ENCODE results near the gene DDAH1. TPM values are rescaled to one million over a fixed set of nuclear protein-coding genes. Genes with fewer than 3 reads are reported as not detected.

DDAH1 gene
- total RNA-seq, 2 experiments from 2014 or later: not detected

DNA sequence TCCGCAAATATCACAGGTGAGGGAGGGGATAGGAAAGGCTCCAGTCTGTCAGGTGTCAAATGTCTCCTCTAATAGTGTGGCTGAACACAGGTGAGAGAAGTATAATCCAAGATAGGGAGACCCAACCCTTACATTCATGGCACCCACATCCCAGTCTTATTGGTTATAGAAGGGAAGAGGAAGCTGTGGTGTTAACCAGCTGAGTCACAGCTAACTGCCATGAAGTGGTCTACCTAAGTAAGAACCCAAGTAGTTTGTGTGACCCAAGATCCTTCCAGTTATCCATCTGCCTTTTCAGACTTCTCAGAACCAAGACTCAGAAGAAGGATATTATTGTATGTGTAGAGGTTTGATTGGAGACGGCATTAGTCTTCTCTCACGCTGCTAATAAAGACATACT is 37.1 kb downstream of the DDAH1 start:
- CTCF ChIA-PET: interaction anchor here (1.2 kb wide), 1 partner anchor 13 kb away, joined by 3 read pairs; no protein-coding TSS in a partner anchor
- POLR2A ChIA-PET: no interaction called here
- H3K4me3 Mint-ChIP-seq: no peak overlapping the region

DNA sequence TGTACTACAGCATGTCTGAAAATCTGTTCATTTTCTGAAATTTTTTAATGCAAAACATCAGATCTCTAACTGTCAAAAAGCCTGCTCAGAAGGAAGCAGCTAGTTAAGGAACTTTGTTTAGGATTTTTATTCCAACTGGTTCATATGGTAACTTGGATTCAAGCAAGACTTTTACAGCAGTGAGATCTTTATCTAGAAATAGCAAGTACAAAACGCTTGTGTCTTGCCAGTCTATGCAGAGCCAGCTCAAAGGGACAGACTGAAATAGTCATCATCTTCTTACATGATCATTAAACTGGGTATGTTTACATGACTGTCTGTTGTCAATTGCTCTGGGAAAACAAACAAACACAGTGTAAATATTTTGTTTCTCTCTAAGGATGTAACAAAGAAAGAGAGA is 37.6 kb downstream of the DDAH1 start:
- H3K4me3 ChIP-seq (ENCODE audit: low read length): no peak overlapping the region
- Mint-ChIP-seq H3K4me3 (no peak overlapping the region), H3K27ac (no peak overlapping the region), H3K4me1 (ENCODE audit: low read depth) (no peaks in the 10 kb centered on the region), H3K9me3 (peaks cover 2% of the 10 kb centered on the region), H3K27me3 (peaks cover 13% of the 10 kb centered on the region), H3K36me3 (ENCODE audit: low read depth) (no peaks in the 10 kb centered on the region)
- peaks cover 0 to 2% of the 10 kb centered on the region in 2 experiments for H3K27me3 ChIP-seq (ENCODE audit: control insufficient read depth in 1 of 2, insufficient read depth in 2 of 2, low read length in 2 of 2)
- TF ChIP-seq, protein P1, sequence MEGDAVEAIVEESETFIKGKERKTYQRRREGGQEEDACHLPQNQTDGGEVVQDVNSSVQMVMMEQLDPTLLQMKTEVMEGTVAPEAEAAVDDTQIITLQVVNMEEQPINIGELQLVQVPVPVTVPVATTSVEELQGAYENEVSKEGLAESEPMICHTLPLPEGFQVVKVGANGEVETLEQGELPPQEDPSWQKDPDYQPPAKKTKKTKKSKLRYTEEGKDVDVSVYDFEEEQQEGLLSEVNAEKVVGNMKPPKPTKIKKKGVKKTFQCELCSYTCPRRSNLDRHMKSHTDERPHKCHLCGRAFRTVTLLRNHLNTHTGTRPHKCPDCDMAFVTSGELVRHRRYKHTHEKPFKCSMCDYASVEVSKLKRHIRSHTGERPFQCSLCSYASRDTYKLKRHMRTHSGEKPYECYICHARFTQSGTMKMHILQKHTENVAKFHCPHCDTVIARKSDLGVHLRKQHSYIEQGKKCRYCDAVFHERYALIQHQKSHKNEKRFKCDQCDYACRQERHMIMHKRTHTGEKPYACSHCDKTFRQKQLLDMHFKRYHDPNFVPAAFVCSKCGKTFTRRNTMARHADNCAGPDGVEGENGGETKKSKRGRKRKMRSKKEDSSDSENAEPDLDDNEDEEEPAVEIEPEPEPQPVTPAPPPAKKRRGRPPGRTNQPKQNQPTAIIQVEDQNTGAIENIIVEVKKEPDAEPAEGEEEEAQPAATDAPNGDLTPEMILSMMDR (IDR thresholded peaks at IDR 0.05): no peak
- ChIA-PET CTCF (interaction anchor here (1.2 kb wide), 1 partner anchor 14 kb away, joined by 3 read pairs; no protein-coding TSS in a partner anchor), POLR2A (no interaction called here)
- ATAC-seq (ENCODE audit: poor library complexity) (no peak), DNase-seq (no peak)
- H3K27ac ChIP-seq (ENCODE audit: low read depth in 1 of 2, low read length in 2 of 2): no peak overlapping the region
- no peaks in the 10 kb centered on the region for H3K36me3 ChIP-seq (ENCODE audit: insufficient read depth, low read length)
- H3K4me1 ChIP-seq (ENCODE audit: insufficient read depth, low read length): no peaks in the 10 kb centered on the region
- intact Hi-C loops (cut with DNase I, micrococcal nuclease): no loop called here
- no peaks in the 10 kb centered on the region for H3K9me3 ChIP-seq (ENCODE audit: control insufficient read depth in 1 of 2, insufficient read depth in 1 of 2, low read length in 2 of 2)

More for the DNA sequence above, 37.1 kb downstream of the DDAH1 start:
- no peak overlapping the region for H3K4me3 ChIP-seq (ENCODE audit: low read length)
- no peak overlapping the region for H3K27ac ChIP-seq (ENCODE audit: low read depth in 1 of 2, low read length in 2 of 2)
- no peaks in the 10 kb centered on the region for H3K9me3 ChIP-seq (ENCODE audit: control insufficient read depth in 1 of 2, insufficient read depth in 1 of 2, low read length in 2 of 2)
- H3K36me3 Mint-ChIP-seq (ENCODE audit: low read depth): no peaks in the 10 kb centered on the region
- H3K4me1 Mint-ChIP-seq (ENCODE audit: low read depth): no peaks in the 10 kb centered on the region
- H3K27me3 ChIP-seq (ENCODE audit: control insufficient read depth in 1 of 2, insufficient read depth in 2 of 2, low read length in 2 of 2): peaks cover 0 to 2% of the 10 kb centered on the region in 2 experiments
- intact Hi-C loops (cut with DNase I, micrococcal nuclease): no loop called here
- TF ChIP-seq, protein P1 (IDR thresholded peaks at IDR 0.05): no peak
- H3K9me3 Mint-ChIP-seq: peaks cover 2% of the 10 kb centered on the region
- no peak overlapping the region for H3K27ac Mint-ChIP-seq
- H3K36me3 ChIP-seq (ENCODE audit: insufficient read depth, low read length): no peaks in the 10 kb centered on the region
- no peaks in the 10 kb centered on the region for H3K4me1 ChIP-seq (ENCODE audit: insufficient read depth, low read length)
- H3K27me3 Mint-ChIP-seq: peaks cover 12% of the 10 kb centered on the region
- ATAC-seq (ENCODE audit: poor library complexity) (no peak), DNase-seq (no peak)

DNA sequence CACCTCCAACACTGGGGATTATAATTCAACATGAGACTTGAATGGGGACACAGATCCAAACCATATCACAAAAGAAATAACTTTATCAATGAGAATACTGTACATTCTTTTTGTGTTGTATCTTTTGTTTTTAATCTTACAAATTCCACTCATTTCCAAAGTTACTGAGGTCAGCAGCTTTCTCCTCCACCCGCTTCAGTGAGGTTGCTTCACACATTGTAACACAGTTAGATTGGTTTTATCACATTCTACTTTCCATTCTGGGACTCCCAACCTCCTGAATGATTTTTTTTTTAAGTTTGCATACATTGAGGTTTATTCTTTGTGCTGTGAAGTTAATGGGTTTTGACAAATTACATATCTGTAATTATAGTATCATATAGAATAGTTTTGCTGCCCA is 43.8 kb downstream of the DDAH1 start:
- CTCF ChIA-PET: no interaction called here
- Histone ChIP-seq H3K27ac (ENCODE audit: low read depth in 1 of 2, low read length in 2 of 2) (no peak overlapping the region), H3K36me3 (ENCODE audit: insufficient read depth, low read length) (no peaks in the 10 kb centered on the region), H3K27me3 (ENCODE audit: control insufficient read depth in 1 of 2, insufficient read depth in 2 of 2, low read length in 2 of 2) (no peaks in the 10 kb centered on the region), H3K4me1 (ENCODE audit: insufficient read depth, low read length) (no peaks in the 10 kb centered on the region), H3K4me3 (ENCODE audit: low read length) (no peak overlapping the region), H3K9me3 (ENCODE audit: control insufficient read depth in 1 of 2, insufficient read depth in 1 of 2, low read length in 2 of 2) (peaks cover 8 to 13% of the 10 kb centered on the region in 2 experiments)
- peaks cover 9% of the 10 kb centered on the region for H3K9me3 Mint-ChIP-seq
- POLR2A ChIA-PET: no interaction called here
- no peak overlapping the region for H3K27ac Mint-ChIP-seq
- DNase-seq: no peak
- intact Hi-C loops (cut with DNase I, micrococcal nuclease): no loop called here
- H3K4me3 Mint-ChIP-seq: no peak overlapping the region
- H3K27me3 Mint-ChIP-seq: peaks cover 4% of the 10 kb centered on the region
- ATAC-seq (ENCODE audit: poor library complexity): no peak
- H3K36me3 Mint-ChIP-seq (ENCODE audit: low read depth): no peaks in the 10 kb centered on the region
- no peaks in the 10 kb centered on the region for H3K4me1 Mint-ChIP-seq (ENCODE audit: low read depth)
- TF ChIP-seq, protein P1 (IDR thresholded peaks at IDR 0.05): no peak
